ENCODE results near the gene SH3GL2. TPM values are rescaled to one million over a fixed set of nuclear protein-coding genes. Genes with fewer than 3 reads are reported as not detected.

Gene SH3GL2
- total and polyA plus RNA-seq, 4 donors, result 0.06 to 0.08 TPM; not detected in 2

GRCh38 chr9:17694336-17694735 is 115.5 kb downstream of the SH3GL2 start:
- TF ChIP-seq CTCF (IDR thresholded peaks at IDR 0.05; ENCODE audit: low read depth, low read length, missing input control) (no peak), JUND (IDR thresholded peaks at IDR 0.05) (no peak), EGR1 (IDR thresholded peaks at IDR 0.05; ENCODE audit: low read depth in 2 of 2) (no peak), GABPA (IDR thresholded peaks at IDR 0.05 in 1 of 2, conservative IDR thresholded peaks at IDR 0.05 in 1 of 2) (no peak), REST (IDR thresholded peaks at IDR 0.05) (no peak), HNF4G (IDR thresholded peaks at IDR 0.05) (no peak), HNF4A (conservative IDR thresholded peaks at IDR 0.05) (no peak), FOXA2 (IDR thresholded peaks at IDR 0.05) (no peak)
- no peaks in the 10 kb centered on the region for H3K27me3 ChIP-seq (ENCODE audit: control insufficient read depth in 4 of 4, insufficient read depth in 4 of 4, low read length in 3 of 4)
- no peak overlapping the region for H3K4me3 ChIP-seq (ENCODE audit: low read depth in 1 of 3, low read length in 3 of 3)
- no peaks in the 10 kb centered on the region for H3K4me1 ChIP-seq (ENCODE audit: control insufficient read depth in 4 of 4, insufficient read depth in 4 of 4, low read length in 3 of 4)
- no peak for DNase-seq (ENCODE audit: low spot score)
- H3K36me3 ChIP-seq (ENCODE audit: control insufficient read depth in 4 of 4, insufficient read depth in 3 of 4, low read depth in 1 of 4, low read length in 3 of 4), result no peaks in the 10 kb centered on the region
- no peak overlapping the region for H3K27ac ChIP-seq (ENCODE audit: low read depth in 1 of 2, low read length in 2 of 2)
- WGBS, result 77% methylated on average over 2 of the region's 2 CpGs
- no peak overlapping the region for H3K9ac ChIP-seq (ENCODE audit: low read depth in 1 of 2, low read length in 2 of 2)
- no peaks in the 10 kb centered on the region for H3K9me3 ChIP-seq (ENCODE audit: control insufficient read depth in 4 of 4, low read length in 3 of 4)

GRCh38 chr9:17695482-17695881 is 116.6 kb downstream of the SH3GL2 start:
- Histone ChIP-seq H3K27ac (ENCODE audit: low read depth in 1 of 2, low read length in 2 of 2) (no peak overlapping the region), H3K4me1 (ENCODE audit: control insufficient read depth in 4 of 4, insufficient read depth in 4 of 4, low read length in 3 of 4) (no peaks in the 10 kb centered on the region), H3K36me3 (ENCODE audit: control insufficient read depth in 4 of 4, insufficient read depth in 3 of 4, low read depth in 1 of 4, low read length in 3 of 4) (no peaks in the 10 kb centered on the region), H3K9me3 (ENCODE audit: control insufficient read depth in 4 of 4, low read length in 3 of 4) (no peaks in the 10 kb centered on the region), H3K4me3 (ENCODE audit: low read depth in 1 of 3, low read length in 3 of 3) (no peak overlapping the region), H3K27me3 (ENCODE audit: control insufficient read depth in 4 of 4, insufficient read depth in 4 of 4, low read length in 3 of 4) (peaks cover 0 to 4% (median 0%) of the 10 kb centered on the region in 4 donors), H3K9ac (ENCODE audit: low read depth in 1 of 2, low read length in 2 of 2) (no peak overlapping the region)
- no peak for DNase-seq (ENCODE audit: low spot score)
- no peak for TF ChIP-seq SP1 (IDR thresholded peaks at IDR 0.05)
- TF ChIP-seq YY1 (IDR thresholded peaks at IDR 0.05), result no peak
- no peak for TF ChIP-seq REST (IDR thresholded peaks at IDR 0.05)
- TF ChIP-seq CTCF (IDR thresholded peaks at IDR 0.05; ENCODE audit: low read depth, low read length, missing input control), result no peak
- 75% methylated on average over 3 of the region's 3 CpGs for WGBS

All from liver (tissue), 9 donors.